ENCODE data around the gene TBC1D20.

DNA sequence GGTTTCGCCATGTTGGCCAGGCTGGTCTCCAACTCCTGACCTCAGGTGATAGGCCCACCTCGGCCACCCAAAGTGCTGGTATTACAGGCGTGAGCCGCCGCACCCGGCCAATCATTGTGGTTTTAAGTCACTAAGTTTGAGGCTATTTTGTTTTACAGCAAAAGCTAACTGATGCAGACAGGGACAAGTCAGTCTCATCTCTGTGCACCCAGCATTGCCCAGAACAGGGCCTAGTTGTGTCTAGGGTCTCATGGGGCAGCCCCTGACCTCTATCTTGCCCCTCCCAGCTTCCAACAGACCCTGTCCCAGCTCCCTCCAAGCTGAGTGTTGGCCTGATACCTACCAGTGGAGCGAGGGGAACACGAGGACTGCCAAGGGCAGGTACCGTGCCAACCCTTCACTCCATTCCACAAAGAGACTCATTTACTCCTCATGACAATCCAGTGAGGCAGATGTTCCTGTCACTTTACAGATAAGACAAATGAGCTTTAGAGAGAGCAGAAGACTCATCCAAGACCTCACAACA is 63.1 kb downstream of the TBC1D20 start:
- TF ChIP-seq GATA2 (IDR thresholded peaks at IDR 0.05; ENCODE audit: low read depth, low read length) (no peak), GATA3 (IDR thresholded peaks at IDR 0.05; ENCODE audit: low read depth, low read length) (no peak)

All from SH-SY5Y (cell line).